Keratinocyte (primary cell): ENCODE measurements around the gene SLC18A2. TPM values are rescaled to one million over a fixed set of nuclear protein-coding genes. Genes with fewer than 3 reads are reported as not detected.

Source experiments
- DNase-seq: peaks from one replicate; pipeline ENCODE4 v3.0.0-alpha.2; 2011; ENCODE audit warnings: low read depth, missing footprints, low spot score
- FAIRE-seq: peaks from 2 replicates; lab custom pipeline; 2011; peaks lifted over from hg19 to GRCh38; lab: Jason Lieb, UNC
- H2AFZ ChIP-seq: 2 replicates; pipeline ENCODE4 v1.6.0; 2012; ENCODE audit warnings: low read length, control low read depth, inconsistent platforms; ENCODE audit not compliant: control insufficient read depth
- H3K27ac ChIP-seq: 2 replicates; pipeline ENCODE4 v1.5.1; 2011; ENCODE audit warnings: low read length; ENCODE audit not compliant: control insufficient read depth, insufficient read depth
- H3K27me3 ChIP-seq: 3 replicates; pipeline ENCODE4 v1.6.0; 2011; ENCODE audit warnings: low read length; ENCODE audit not compliant: control insufficient read depth, insufficient read depth; ENCODE audit errors: extremely low read depth
- H3K36me3 ChIP-seq, 2 experiments: 2 replicates in 1 of 2; 3 replicates in 1 of 2; pipeline ENCODE4 v1.5.1; 2011; ENCODE audit warnings: low read length in 2 of 2, mild to moderate bottlenecking in 1 of 2; ENCODE audit not compliant: control insufficient read depth in 2 of 2, insufficient read depth in 2 of 2; ENCODE audit errors: extremely low read depth in 1 of 2
- H3K4me1 ChIP-seq: 3 replicates; pipeline ENCODE4 v1.5.1; 2011; ENCODE audit warnings: low read length; ENCODE audit not compliant: control insufficient read depth, insufficient read depth; ENCODE audit errors: extremely low read depth
- H3K4me2 ChIP-seq: 3 replicates; pipeline ENCODE4 v1.6.0; 2011; ENCODE audit warnings: low read depth, low read length; ENCODE audit not compliant: control insufficient read depth, insufficient read depth; ENCODE audit errors: extremely low read depth
- H3K4me3 ChIP-seq, 3 experiments: fragments of 200-600 bp in 1 of 3; sonication (generic) in 1 of 3; 2 replicates in 2 of 3; 3 replicates in 1 of 3; pipeline ENCODE4 v1.5.1; 2011 to 2016; ENCODE audit warnings: low read length in 3 of 3, mild to moderate bottlenecking in 3 of 3, control low read depth in 2 of 3, inconsistent platforms in 1 of 3, low read depth in 1 of 3, mixed read lengths in 1 of 3, mixed run types in 1 of 3, moderate library complexity in 1 of 3; ENCODE audit not compliant: control insufficient read depth in 2 of 3, insufficient read depth in 2 of 3; ENCODE audit errors: extremely low read depth in 1 of 3
- H3K79me2 ChIP-seq: 2 replicates; pipeline ENCODE4 v1.6.0; 2012; ENCODE audit warnings: low read length; ENCODE audit not compliant: control insufficient read depth, insufficient read depth
- H3K9ac ChIP-seq: 3 replicates; pipeline ENCODE4 v1.6.0; 2011; ENCODE audit warnings: low read length; ENCODE audit not compliant: control insufficient read depth, insufficient read depth; ENCODE audit errors: extremely low read depth
- H3K9me1 ChIP-seq: 3 replicates; pipeline ENCODE4 v1.6.0; 2011; ENCODE audit warnings: low read length; ENCODE audit not compliant: control insufficient read depth, insufficient read depth; ENCODE audit errors: extremely low read depth
- H3K9me3 ChIP-seq: 2 replicates; pipeline ENCODE4 v1.5.1; 2012; ENCODE audit warnings: low read depth, low read length; ENCODE audit not compliant: control insufficient read depth
- H4K20me1 ChIP-seq: 3 replicates; pipeline ENCODE4 v1.6.0; 2011; ENCODE audit warnings: low read length; ENCODE audit not compliant: control insufficient read depth, insufficient read depth; ENCODE audit errors: extremely low read depth
- CTCF ChIP-seq, 3 experiments: IDR thresholded peaks in 1 of 3; conservative IDR thresholded peaks in 1 of 3; optimal IDR thresholded peaks in 1 of 3; 2 replicates in 2 of 3; 3 replicates in 1 of 3; pipeline versions ENCODE3 to v1.5.1; 2011; ENCODE audit warnings: low read length in 3 of 3, mild to moderate bottlenecking in 3 of 3, moderate library complexity in 2 of 3, control low read depth in 1 of 3, inconsistent platforms in 1 of 3; ENCODE audit not compliant: insufficient read depth in 2 of 3; ENCODE audit errors: extremely low read depth in 1 of 3
- EZH2 ChIP-seq: IDR thresholded peaks from one replicate; pipeline ENCODE4 v1.6.1; 2012; ENCODE audit warnings: inconsistent platforms, mild to moderate bottlenecking, low read length, moderate library complexity
- dilution Hi-C: fragments of 300-500 bp; cut with MboI; formaldehyde crosslinking; loops from one replicate; pipeline ENCODE4 v1.7.0; 2020; ENCODE audit warnings: low sequenced_read_pairs; ENCODE audit not compliant: extremely low pct_ligation_motif_present
- polyA plus RNA-seq, 5 experiments: library from polyadenylated mRNA; depleted of rRNA in 3 of 5; stranded (reverse) in 3 of 5; stranded (forward) in 1 of 5; unstranded in 1 of 5; fragments of >200 nt; gene quantifications; 1 replicate in 1 of 5; 2 replicates in 3 of 5; 3 replicates in 1 of 5; pipeline versions ENCODE4 v1.2.1 to v1.2.3, GENCODE V29; 2011 to 2012; ENCODE audit warnings: missing spikeins in 2 of 5, low read depth in 1 of 5, low replicate concordance in 1 of 5

SLC18A2 gene
- polyA plus RNA-seq, 1 donor (not counting 4 experiments of a cell fraction or from before 2014, with no cell fraction given): not detected

GRCh38 chr10:117294039-117294645, 53.2 kb downstream of the SLC18A2 start:
- Histone ChIP-seq H3K4me1 (peaks cover 3% of the 10 kb centered on the region), H3K27ac (no peak overlapping the region), H3K27me3 (no peaks in the 10 kb centered on the region), H3K9me3 (no peaks in the 10 kb centered on the region), H3K4me2 (no peak overlapping the region), H3K36me3 (peaks cover 3 to 9% of the 10 kb centered on the region in 2 experiments), H3K9me1 (no peaks in the 10 kb centered on the region), H3K4me3 (no peak overlapping the region), H3K9ac (no peak overlapping the region), H3K79me2 (peaks cover 27% of the 10 kb centered on the region), H2AFZ (no peak overlapping the region), H4K20me1 (no peaks in the 10 kb centered on the region)
- TF ChIP-seq EZH2: no peak
- no peak for TF ChIP-seq CTCF (optimal IDR thresholded peaks at IDR 0.05 in 1 of 3, IDR thresholded peaks at IDR 0.05 in 1 of 3, conservative IDR thresholded peaks at IDR 0.05 in 1 of 3; ENCODE audit: extremely low read depth in 1 of 3, insufficient read depth in 2 of 3, low read length in 3 of 3)
- DNase-seq (no peak), FAIRE-seq (no peak)
- dilution Hi-C loops: no loop called here

- no peaks in the 10 kb centered on the region for H3K9me1 ChIP-seq
- no peak overlapping the region for H3K4me3 ChIP-seq
- DNase-seq (no peak), FAIRE-seq (no peak)
- H3K9me3 ChIP-seq: no peaks in the 10 kb centered on the region
- dilution Hi-C loops: no loop called here
- no peak overlapping the region for H3K4me2 ChIP-seq
- H3K4me1 ChIP-seq: peaks cover 3% of the 10 kb centered on the region
- H3K79me2 ChIP-seq: peaks cover 25% of the 10 kb centered on the region
- no peaks in the 10 kb centered on the region for H3K27me3 ChIP-seq
- H2AFZ ChIP-seq: no peak overlapping the region
- no peak for TF ChIP-seq CTCF (optimal IDR thresholded peaks at IDR 0.05 in 1 of 3, IDR thresholded peaks at IDR 0.05 in 1 of 3, conservative IDR thresholded peaks at IDR 0.05 in 1 of 3; ENCODE audit: extremely low read depth in 1 of 3, insufficient read depth in 2 of 3, low read length in 3 of 3)
- TF ChIP-seq EZH2: no peak
- H3K36me3 ChIP-seq: peaks cover 0 to 4% of the 10 kb centered on the region in 2 experiments
- H3K9ac ChIP-seq: no peak overlapping the region
- no peaks in the 10 kb centered on the region for H4K20me1 ChIP-seq
- no peak overlapping the region for H3K27ac ChIP-seq
These were observed 53.8 kb downstream of the SLC18A2 start for GRCh38 chr10:117294735-117295134.
